Activated naive CD4-positive, alpha-beta T cell treated with anti-CD3 and anti-CD28 coated beads, Interleukin-2, amount 10 ng/mL, durations not matched to agents 5 hours and 36 hours (primary cell): ENCODE measurements around the gene TOM1. TPM values are rescaled to one million over a fixed set of nuclear protein-coding genes. Genes with fewer than 3 reads are reported as not detected.

ENCODE experiments used
- microRNA-seq: library from miRNA; unstranded; fragments of <30 nt; microRNA quantifications from one replicate; pipeline ENCODE4 v1.2.0, GENCODE V29; 2022; ENCODE audit warnings: borderline microRNAs expressed, borderline replicate concordance
- total RNA-seq, 2 experiments: library from RNA; stranded (reverse); gene quantifications; one replicate each; pipeline ENCODE4 v1.2.3, GENCODE V29; 2021

TOM1 gene
- 10 to 100 TPM; 39.4 to 43.3 TPM for total RNA-seq

GRCh38 chr22:35299673-35300499 lies at the start of gene TOM1:
TOM1 (plus strand) TSS chr22:35299894; CDS start chr22:35299929, 35 bp downstream.

DNA sequence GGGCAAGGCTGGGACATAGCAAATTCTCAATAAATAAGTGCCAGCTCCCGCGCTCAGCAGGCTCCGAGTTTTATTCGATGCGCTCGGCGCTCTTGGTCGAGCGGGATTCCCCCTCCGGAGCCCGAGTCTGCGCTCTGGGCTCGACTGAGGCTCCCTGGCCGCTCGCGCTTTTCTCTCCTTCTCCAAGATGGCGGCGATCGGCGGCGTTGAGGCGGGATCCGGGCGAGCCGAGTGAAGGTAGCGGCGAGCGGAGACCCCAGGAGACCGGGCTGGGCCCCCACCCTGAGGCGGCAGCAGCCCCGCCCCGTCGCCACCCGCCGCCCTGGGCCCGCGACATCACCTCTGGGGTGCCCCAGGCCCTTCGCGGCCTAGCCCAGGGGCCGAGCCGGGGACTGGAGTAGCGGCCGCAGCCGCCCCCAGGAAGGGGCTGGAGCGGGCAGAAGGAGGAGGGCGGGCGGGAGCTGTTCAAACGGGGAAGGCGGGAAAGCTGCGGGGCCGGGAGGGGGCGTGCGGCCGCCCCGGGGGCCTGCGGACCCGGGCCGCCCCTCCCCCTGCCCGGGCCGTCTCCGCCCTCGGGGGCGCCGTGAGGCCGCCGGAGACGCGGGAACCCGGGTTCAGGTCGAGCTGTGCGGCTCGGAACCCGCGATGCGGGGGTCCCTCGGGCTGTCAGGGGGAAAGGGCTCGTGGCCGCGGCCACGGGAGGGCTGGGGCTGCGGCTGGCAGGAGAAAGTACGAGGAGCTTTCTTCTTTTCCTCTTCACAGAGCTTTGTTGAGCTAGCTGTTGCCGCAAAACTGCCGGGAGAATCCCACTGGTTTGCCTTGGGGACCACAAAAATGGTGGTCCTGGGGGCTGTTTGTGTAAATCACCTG lies 42.1 kb upstream of the TOM1 start, which contains the start of gene HMGXB4:
Gene HMGXB4 (plus strand): TSS at position 173 of the 870 bp plus-strand sequence. CDS start 4,898 bp downstream, outside the sequence.

GRCh38 chr22:35380537-35381423 lies 81.1 kb downstream of the TOM1 start, which contains the start of gene HMOX1:
HMOX1 (plus strand) TSS chr22:35381096; CDS start chr22:35381174, 78 bp downstream.

Small RNAs within 50 kb of the gene (microRNA-seq; reads per million reads assigned to microRNA genes)
- gene MIR3909 = 2.3 reads per million, percentile 6 among the genes with 10 or more reads in this experiment
- gene MIR6069 = not detected

Other genes starting within 250 kb of the TOM1 start
- not detected for gene ISX, start 233.7 kb upstream of the TOM1 start, total RNA-seq
- gene HMGXB4, start 42.4 kb upstream of the TOM1 start, total RNA-seq = 10 to 100 TPM; 29.3 to 31.1 TPM
- gene HMOX1, start 81.2 kb downstream of the TOM1 start, total RNA-seq = under 1 TPM in 1 of 2 experiments, not detected in 1; 0.25 TPM
- 100 to 1,000 TPM; 139 to 148 TPM for gene MCM5, start 100.2 kb downstream of the TOM1 start, total RNA-seq
- not detected for gene RASD2, start 240.9 kb downstream of the TOM1 start, total RNA-seq